ENCODE data around the gene TEC.

TEC gene

GRCh38 chr4:48305508-48305907, 35.9 kb upstream of the TEC start:
- no peak for TF ChIP-seq CTCF (IDR thresholded peaks at IDR 0.05)
- no peak overlapping the region for H3K27ac ChIP-seq
- no peaks in the 10 kb centered on the region for H3K9me3 ChIP-seq
- intact Hi-C loops (cut with DNase I; ENCODE audit: low total_unique reads), result no loop called here
- H3K4me1 ChIP-seq, result no peaks in the 10 kb centered on the region
- DNase-seq, result no peak
- no peaks in the 10 kb centered on the region for H3K36me3 ChIP-seq
- H3K27me3 ChIP-seq, result no peaks in the 10 kb centered on the region
- no peak overlapping the region for H3K4me3 ChIP-seq

DNA sequence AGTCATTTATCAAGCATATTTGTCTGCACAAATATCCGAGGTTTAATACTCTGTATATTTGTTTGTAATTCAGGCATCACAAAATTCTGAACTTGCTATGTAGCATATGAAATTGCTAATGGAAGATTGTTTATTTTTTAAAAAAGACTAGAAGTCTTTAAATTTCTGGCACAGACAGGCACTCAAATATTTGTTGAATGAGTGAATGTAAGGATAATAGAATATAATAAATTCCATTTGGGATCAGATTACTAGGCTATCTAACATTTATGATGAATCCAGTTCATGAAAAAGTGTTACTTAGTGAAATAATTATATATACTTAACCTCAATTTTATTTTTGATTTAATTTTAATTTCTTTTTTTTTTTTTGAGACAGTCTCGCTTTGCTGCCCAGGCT, 30.4 kb upstream of the TEC start:
- Histone ChIP-seq H3K4me1 (peaks cover 0 to 4% (median 0%) of the 10 kb centered on the region in 4 donors), H3K27ac (no peak overlapping the region), H3K36me3 (no peaks in the 10 kb centered on the region), H3K4me3 (no peak overlapping the region), H3K9me3 (no peaks in the 10 kb centered on the region), H3K27me3 (no peaks in the 10 kb centered on the region)
- no peak for TF ChIP-seq CTCF (IDR thresholded peaks at IDR 0.05)
- intact Hi-C loops (cut with DNase I; ENCODE audit: low total_unique reads), result no loop called here
- no peak for DNase-seq

GRCh38 chr4:48299560-48299959, 29.9 kb upstream of the TEC start:
- H3K27me3 ChIP-seq, result no peaks in the 10 kb centered on the region
- no peaks in the 10 kb centered on the region for H3K36me3 ChIP-seq
- no peak for TF ChIP-seq CTCF (IDR thresholded peaks at IDR 0.05)
- H3K9me3 ChIP-seq, result no peaks in the 10 kb centered on the region
- DNase-seq, result no peak
- no peak overlapping the region for H3K4me3 ChIP-seq
- intact Hi-C loops (cut with DNase I; ENCODE audit: low total_unique reads), result no loop called here
- no peak overlapping the region for H3K27ac ChIP-seq
- H3K4me1 ChIP-seq, result peaks cover 0 to 4% (median 0%) of the 10 kb centered on the region in 4 donors

GRCh38 chr4:48297256-48297846, 27.7 kb upstream of the TEC start:
- no peak for DNase-seq
- intact Hi-C loops (cut with DNase I; ENCODE audit: low total_unique reads), result no loop called here
- Histone ChIP-seq H3K27ac (no peak overlapping the region), H3K4me1 (peaks cover 0 to 4% (median 0%) of the 10 kb centered on the region in 4 donors), H3K27me3 (no peaks in the 10 kb centered on the region), H3K4me3 (no peak overlapping the region), H3K36me3 (no peaks in the 10 kb centered on the region), H3K9me3 (no peaks in the 10 kb centered on the region)
- TF ChIP-seq CTCF (IDR thresholded peaks at IDR 0.05), result no peak

GRCh38 chr4:48296365-48296764, 26.7 kb upstream of the TEC start:
- intact Hi-C loops (cut with DNase I; ENCODE audit: low total_unique reads), result no loop called here

More at GRCh38 chr4:48296365-48296764, 26.7 kb upstream of the TEC start:
- DNase-seq, result no peak
- Histone ChIP-seq H3K36me3 (no peaks in the 10 kb centered on the region), H3K4me3 (no peak overlapping the region), H3K27ac (no peak overlapping the region), H3K4me1 (peaks cover 0 to 4% (median 0%) of the 10 kb centered on the region in 4 donors), H3K27me3 (no peaks in the 10 kb centered on the region), H3K9me3 (no peaks in the 10 kb centered on the region)
- no peak for TF ChIP-seq CTCF (IDR thresholded peaks at IDR 0.05)
